ENCODE data around the gene GSTA2.
"Not testable (repeated sequence)": the region's sequence is repeated elsewhere in the genome, so short reads cannot be mapped to it uniquely, and the experiment has no call there.

The GSTA2 gene

DNA sequence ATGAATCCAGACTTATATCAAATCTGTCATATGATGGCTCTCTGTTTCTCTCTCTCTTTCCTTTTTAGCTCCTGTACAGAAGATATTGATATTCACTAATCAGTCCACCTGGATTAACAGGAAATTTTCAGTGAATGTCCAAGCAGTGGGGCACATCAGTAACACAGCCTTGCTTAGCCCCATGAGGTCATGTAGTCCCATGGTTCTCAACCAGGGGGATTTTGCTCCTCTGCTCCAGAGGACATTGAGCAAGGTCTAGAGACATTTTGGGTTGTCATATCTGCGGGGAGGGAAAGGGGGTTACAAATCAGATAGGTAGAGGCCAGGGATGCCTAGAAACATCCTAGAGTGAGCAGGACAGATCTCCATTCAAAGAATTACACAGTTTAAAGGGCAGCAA, 39.5 kb upstream of the GSTA2 start (continued):
- TF ChIP-seq ZNF555 (tag by site-specific recombination; conservative IDR thresholded peaks at IDR 0.05) = no peak
- TF ChIP-seq ZNF324 (tag by site-specific recombination; IDR thresholded peaks at IDR 0.05) = no peak
- no peak for TF ChIP-seq ZNF426 (tag by site-specific recombination; IDR thresholded peaks at IDR 0.05)

DNA sequence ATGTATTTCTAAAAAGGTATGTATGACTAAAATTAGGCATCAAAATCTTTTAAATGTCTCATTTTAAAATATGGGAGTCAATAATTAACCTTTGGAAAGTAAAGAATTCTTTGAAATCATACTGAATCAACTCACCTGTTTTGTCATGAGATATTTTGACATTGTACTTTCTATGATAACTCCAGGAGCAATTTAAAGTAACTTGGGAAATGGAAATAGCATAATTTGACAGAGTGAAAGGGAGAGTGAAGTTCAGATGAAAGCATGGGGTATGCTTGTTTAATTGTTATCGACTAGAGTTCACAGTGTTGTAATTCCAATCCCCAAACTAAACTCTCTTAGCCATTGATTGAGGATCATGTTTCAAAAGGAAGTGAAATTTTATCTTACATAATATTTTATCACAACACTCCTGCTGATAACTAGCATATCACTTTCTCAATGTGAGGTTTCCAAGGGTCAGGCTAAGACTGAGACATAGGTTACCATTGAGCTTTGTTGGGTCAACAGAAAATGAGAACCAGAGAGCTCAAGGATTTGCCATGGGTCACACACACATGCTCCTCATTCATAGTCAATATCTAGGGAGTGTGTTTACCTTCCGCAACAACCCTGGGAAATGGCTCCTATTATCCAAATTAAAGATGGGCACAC, 38.0 kb upstream of the GSTA2 start:
- ChIA-PET CTCF (interaction anchor here (0.7 kb wide), 1 partner anchor 22 kb away, joined by 3 read pairs; no protein-coding TSS in a partner anchor), POLR2A (interaction anchor here (0.5 kb wide), 1 partner anchor 394 kb away, joined by 4 read pairs; no protein-coding TSS in a partner anchor)
- Histone ChIP-seq H3K4me3 (ENCODE audit: low read depth, low read length) (no peak overlapping the region), H3K27ac (ENCODE audit: extremely low read depth, low read depth, low read length) (no peak overlapping the region), H3K4me1 (ENCODE audit: control insufficient read depth, insufficient read depth, low read length) (no peaks in the 10 kb centered on the region), H3K36me3 (ENCODE audit: control insufficient read depth in 2 of 2, insufficient read depth in 1 of 2, low read length in 2 of 2) (no peaks in the 10 kb centered on the region), H3K9me3 (ENCODE audit: control insufficient read depth, insufficient read depth, low read depth, low read length) (no peaks in the 10 kb centered on the region)
- TF ChIP-seq, protein P1, sequence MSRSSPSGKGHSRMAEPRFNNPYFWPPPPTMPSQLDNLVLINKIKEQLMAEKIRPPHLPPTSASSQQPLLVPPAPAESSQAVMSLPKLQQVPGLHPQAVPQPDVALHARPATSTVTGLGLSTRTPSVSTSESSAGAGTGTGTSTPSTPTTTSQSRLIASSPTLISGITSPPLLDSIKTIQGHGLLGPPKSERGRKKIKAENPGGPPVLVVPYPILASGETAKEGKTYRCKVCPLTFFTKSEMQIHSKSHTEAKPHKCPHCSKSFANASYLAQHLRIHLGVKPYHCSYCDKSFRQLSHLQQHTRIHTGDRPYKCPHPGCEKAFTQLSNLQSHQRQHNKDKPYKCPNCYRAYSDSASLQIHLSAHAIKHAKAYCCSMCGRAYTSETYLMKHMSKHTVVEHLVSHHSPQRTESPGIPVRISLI (tag by site-specific recombination; IDR thresholded peaks at IDR 0.05) = no peak
- TF ChIP-seq HOXC10 (CRISPR knock-in tag; IDR thresholded peaks at IDR 0.05) = no peak
- TF ChIP-seq ZNF473 (tag by site-specific recombination; IDR thresholded peaks at IDR 0.05) = no peak
- TF ChIP-seq, protein P2, sequence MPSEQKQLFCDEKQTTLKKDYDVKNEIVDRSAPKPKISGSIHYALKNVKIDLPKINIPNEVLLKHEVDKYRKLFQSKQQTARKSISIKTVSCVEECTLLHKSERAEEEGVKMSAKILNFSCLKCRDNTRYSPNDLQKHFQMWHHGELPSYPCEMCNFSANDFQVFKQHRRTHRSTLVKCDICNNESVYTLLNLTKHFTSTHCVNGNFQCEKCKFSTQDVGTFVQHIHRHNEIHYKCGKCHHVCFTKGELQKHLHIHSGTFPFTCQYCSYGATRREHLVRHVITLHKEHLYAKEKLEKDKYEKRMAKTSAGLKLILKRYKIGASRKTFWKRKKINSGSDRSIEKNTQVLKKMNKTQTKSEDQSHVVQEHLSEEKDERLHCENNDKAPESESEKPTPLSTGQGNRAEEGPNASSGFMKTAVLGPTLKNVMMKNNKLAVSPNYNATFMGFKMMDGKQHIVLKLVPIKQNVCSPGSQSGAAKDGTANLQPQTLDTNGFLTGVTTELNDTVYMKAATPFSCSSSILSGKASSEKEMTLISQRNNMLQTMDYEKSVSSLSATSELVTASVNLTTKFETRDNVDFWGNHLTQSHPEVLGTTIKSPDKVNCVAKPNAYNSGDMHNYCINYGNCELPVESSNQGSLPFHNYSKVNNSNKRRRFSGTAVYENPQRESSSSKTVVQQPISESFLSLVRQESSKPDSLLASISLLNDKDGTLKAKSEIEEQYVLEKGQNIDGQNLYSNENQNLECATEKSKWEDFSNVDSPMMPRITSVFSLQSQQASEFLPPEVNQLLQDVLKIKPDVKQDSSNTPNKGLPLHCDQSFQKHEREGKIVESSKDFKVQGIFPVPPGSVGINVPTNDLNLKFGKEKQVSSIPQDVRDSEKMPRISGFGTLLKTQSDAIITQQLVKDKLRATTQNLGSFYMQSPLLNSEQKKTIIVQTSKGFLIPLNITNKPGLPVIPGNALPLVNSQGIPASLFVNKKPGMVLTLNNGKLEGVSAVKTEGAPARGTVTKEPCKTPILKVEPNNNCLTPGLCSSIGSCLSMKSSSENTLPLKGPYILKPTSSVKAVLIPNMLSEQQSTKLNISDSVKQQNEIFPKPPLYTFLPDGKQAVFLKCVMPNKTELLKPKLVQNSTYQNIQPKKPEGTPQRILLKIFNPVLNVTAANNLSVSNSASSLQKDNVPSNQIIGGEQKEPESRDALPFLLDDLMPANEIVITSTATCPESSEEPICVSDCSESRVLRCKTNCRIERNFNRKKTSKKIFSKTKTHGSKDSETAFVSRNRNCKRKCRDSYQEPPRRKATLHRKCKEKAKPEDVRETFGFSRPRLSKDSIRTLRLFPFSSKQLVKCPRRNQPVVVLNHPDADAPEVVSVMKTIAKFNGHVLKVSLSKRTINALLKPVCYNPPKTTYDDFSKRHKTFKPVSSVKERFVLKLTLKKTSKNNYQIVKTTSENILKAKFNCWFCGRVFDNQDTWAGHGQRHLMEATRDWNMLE (tag by site-specific recombination; conservative IDR thresholded peaks at IDR 0.05; ENCODE audit: low read depth) = no peak
- no peak for TF ChIP-seq ZNF274 (IDR thresholded peaks at IDR 0.05; ENCODE audit: low read length)
- TF ChIP-seq ZNF274 (tag by site-specific recombination; IDR thresholded peaks at IDR 0.05; ENCODE audit: borderline replicate concordance) = no peak
- no peak for TF ChIP-seq ZNF549 (tag by site-specific recombination; IDR thresholded peaks at IDR 0.05)
- TF ChIP-seq, protein P3, sequence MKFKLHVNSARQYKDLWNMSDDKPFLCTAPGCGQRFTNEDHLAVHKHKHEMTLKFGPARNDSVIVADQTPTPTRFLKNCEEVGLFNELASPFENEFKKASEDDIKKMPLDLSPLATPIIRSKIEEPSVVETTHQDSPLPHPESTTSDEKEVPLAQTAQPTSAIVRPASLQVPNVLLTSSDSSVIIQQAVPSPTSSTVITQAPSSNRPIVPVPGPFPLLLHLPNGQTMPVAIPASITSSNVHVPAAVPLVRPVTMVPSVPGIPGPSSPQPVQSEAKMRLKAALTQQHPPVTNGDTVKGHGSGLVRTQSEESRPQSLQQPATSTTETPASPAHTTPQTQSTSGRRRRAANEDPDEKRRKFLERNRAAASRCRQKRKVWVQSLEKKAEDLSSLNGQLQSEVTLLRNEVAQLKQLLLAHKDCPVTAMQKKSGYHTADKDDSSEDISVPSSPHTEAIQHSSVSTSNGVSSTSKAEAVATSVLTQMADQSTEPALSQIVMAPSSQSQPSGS (tag by site-specific recombination; IDR thresholded peaks at IDR 0.05; ENCODE audit: low read depth) = no peak
- no peak for TF ChIP-seq ZNF292 (tag by site-specific recombination; IDR thresholded peaks at IDR 0.05; ENCODE audit: borderline replicate concordance, low read depth)
- TF ChIP-seq BCL11B (tag by site-specific recombination; IDR thresholded peaks at IDR 0.05; ENCODE audit: low read depth) = no peak
- TF ChIP-seq KLF10 (tag by site-specific recombination; IDR thresholded peaks at IDR 0.05) = no peak
- no peak for TF ChIP-seq ZNF600 (tag by site-specific recombination; IDR thresholded peaks at IDR 0.05)
- no peak for TF ChIP-seq KLF7 (tag by site-specific recombination; IDR thresholded peaks at IDR 0.05; ENCODE audit: borderline replicate concordance)
- TF ChIP-seq ZNF341 (tag by site-specific recombination; IDR thresholded peaks at IDR 0.05; ENCODE audit: low read depth) = no peak
- no peak for TF ChIP-seq ZNF324 (tag by site-specific recombination; IDR thresholded peaks at IDR 0.05)
- no peak for TF ChIP-seq ZNF530 (tag by site-specific recombination; IDR thresholded peaks at IDR 0.05; ENCODE audit: low read depth)
- no peak for TF ChIP-seq ZNF664 (tag by site-specific recombination; IDR thresholded peaks at IDR 0.05)

DNA sequence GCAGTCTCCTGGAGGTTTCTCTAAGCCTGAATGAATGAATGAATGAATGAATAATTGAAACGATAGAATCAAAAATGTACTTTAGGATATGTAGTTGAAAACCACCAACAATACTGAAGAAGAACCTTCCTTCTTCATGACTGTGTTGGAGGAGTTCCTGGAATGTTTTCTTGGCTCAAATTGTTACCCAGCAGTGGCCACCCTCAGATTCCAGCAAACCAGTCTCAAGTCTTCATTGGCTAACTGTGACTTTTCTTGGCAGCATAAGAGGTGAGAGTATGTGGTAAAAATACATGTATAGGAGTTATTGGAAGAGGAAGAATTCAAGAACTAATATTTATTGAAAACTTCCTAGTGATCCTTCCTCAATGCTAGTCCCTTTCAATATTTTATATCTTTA, 36.0 kb upstream of the GSTA2 start:
- H3K27ac ChIP-seq (ENCODE audit: extremely low read depth, low read depth, low read length); H3K9me3 ChIP-seq (ENCODE audit: control insufficient read depth, insufficient read depth, low read depth, low read length); POLR2A ChIA-PET; H3K36me3 ChIP-seq (ENCODE audit: control insufficient read depth in 2 of 2, insufficient read depth in 1 of 2, low read length in 2 of 2); H3K4me3 ChIP-seq (ENCODE audit: low read depth, low read length); CTCF ChIA-PET; H3K4me1 ChIP-seq (ENCODE audit: control insufficient read depth, insufficient read depth, low read length): not testable (repeated sequence)

DNA sequence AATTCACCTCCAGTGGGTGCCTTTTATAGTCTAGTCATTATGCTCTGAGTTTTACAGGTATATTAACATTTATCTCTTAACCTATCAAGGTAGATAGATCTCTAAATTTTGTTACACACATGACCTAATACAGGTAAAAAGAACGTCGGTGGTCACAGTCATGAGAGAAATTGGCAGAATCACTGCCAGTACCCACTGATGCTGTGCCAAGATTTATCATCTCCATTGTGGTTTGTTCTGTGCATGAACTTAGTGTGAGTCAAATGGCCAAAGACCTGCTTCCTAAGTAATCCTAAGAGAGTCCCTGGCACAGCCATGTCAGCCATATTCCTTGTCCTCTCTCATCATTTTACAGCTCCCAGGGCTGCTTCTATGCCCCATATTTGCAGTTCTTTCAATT, 31.1 kb upstream of the GSTA2 start:
- H3K4me1 ChIP-seq (ENCODE audit: control insufficient read depth, insufficient read depth, low read length); CTCF ChIA-PET; H3K9me3 ChIP-seq (ENCODE audit: control insufficient read depth, insufficient read depth, low read depth, low read length); H3K36me3 ChIP-seq (ENCODE audit: control insufficient read depth in 2 of 2, insufficient read depth in 1 of 2, low read length in 2 of 2); POLR2A ChIA-PET; H3K27ac ChIP-seq (ENCODE audit: extremely low read depth, low read depth, low read length); H3K4me3 ChIP-seq (ENCODE audit: low read depth, low read length): not testable (repeated sequence)
